Activated CD4-positive, alpha-beta memory T cell treated with anti-CD3 and anti-CD28 coated beads, Interleukin-2, amount 10 ng/mL, durations not matched to agents 7 days and 5 days (primary cell): ENCODE measurements around the gene CHRNA9. TPM values are rescaled to one million over a fixed set of nuclear protein-coding genes. Genes with fewer than 3 reads are reported as not detected.

Experiments
- CTCF ChIA-PET: fragments of 350-600 bp; sonication (Branson Sonifier 250); formaldehyde crosslinking; loops from one replicate; lab custom pipeline; 2021; ENCODE audit warnings: antibody characterized with exemption, inconsistent platforms; lab: Charles Lee
- POLR2A ChIA-PET: fragments of 350-600 bp; sonication (Branson Sonifier 250); formaldehyde crosslinking; loops from one replicate; lab custom pipeline; 2021; ENCODE audit warnings: antibody characterized with exemption; lab: Charles Lee
- DNase-seq: peaks from one replicate; pipeline ENCODE4 v3.0.0-alpha.2; 2020
- H3K27ac Mint-ChIP-seq: one replicate; pipeline ENCODE4 v1.8.0; 2021; ENCODE audit warnings: mild to moderate bottlenecking, mixed read lengths
- H3K27me3 Mint-ChIP-seq: one replicate; pipeline ENCODE4 v1.8.0; 2021; ENCODE audit warnings: mixed read lengths
- H3K36me3 Mint-ChIP-seq: one replicate; pipeline ENCODE4 v1.8.0; 2021; ENCODE audit warnings: low read depth, mixed read lengths
- H3K4me1 Mint-ChIP-seq: one replicate; pipeline ENCODE4 v1.8.0; 2021; ENCODE audit warnings: mixed read lengths
- H3K4me3 Mint-ChIP-seq: one replicate; pipeline ENCODE4 v1.8.0; 2021; ENCODE audit warnings: mild to moderate bottlenecking, mixed read lengths
- H3K9me3 Mint-ChIP-seq: one replicate; pipeline ENCODE4 v1.8.0; 2021; ENCODE audit warnings: mixed read lengths
- total RNA-seq, 2 experiments: library from RNA; stranded (reverse); gene quantifications; one replicate each; pipeline ENCODE4 v1.2.3, GENCODE V29; 2021

The CHRNA9 gene
- total RNA-seq, 2 experiments from 2014 or later = not detected

GRCh38 chr4:40300371-40301162, 34.6 kb upstream of the CHRNA9 start:
- DNase-seq = no peak
- H3K27me3 Mint-ChIP-seq = no peaks in the 10 kb centered on the region
- H3K4me3 Mint-ChIP-seq = no peak overlapping the region
- H3K9me3 Mint-ChIP-seq = peaks cover 6% of the 10 kb centered on the region
- peaks cover 65% of the 10 kb centered on the region for H3K4me1 Mint-ChIP-seq
- peaks cover 16% of the 10 kb centered on the region for H3K36me3 Mint-ChIP-seq
- peak overlapping the region; percentile 94 for H3K27ac Mint-ChIP-seq
- ChIA-PET CTCF (interaction anchor here (0.8 to 1.8 kb wide), 4 partner anchors 9 to 101 kb away, joined by 3 to 7 read pairs (median 3); no protein-coding TSS in a partner anchor), POLR2A (interaction anchor here (0.7 to 3.0 kb wide), 11 partner anchors 11 to 102 kb away, joined by 3 to 17 read pairs (median 4); no protein-coding TSS in a partner anchor)

DNA sequence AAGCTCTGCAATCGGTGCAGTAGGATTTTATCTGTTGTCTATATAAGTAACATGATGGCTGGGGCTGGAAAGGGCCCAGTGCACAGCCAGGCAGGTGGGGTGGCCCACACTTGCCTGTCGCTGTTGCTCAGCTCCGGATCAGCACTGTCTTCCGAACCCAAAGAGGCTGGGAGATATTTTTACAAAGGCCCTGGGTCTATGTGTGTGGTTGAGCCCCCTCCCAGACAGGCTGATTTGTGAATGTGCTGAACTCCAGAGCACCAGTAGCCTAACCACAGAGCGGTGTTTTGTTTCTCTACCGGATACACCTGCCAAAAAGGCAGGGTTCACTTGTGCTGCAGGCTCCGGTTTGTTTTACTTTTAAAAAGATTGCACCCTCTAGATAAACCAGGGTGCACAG, 33.5 kb upstream of the CHRNA9 start:
- DNase-seq = peak; percentile 70
- Mint-ChIP-seq H3K4me1 (peaks cover 76% of the 10 kb centered on the region), H3K36me3 (peaks cover 13% of the 10 kb centered on the region), H3K4me3 (peak overlapping the region; percentile 45), H3K27me3 (no peaks in the 10 kb centered on the region), H3K27ac (peak overlapping the region; percentile 94), H3K9me3 (peaks cover 6% of the 10 kb centered on the region)
- ChIA-PET CTCF (interaction anchor here (1.2 to 1.8 kb wide), 5 partner anchors 8 to 246 kb away, joined by 3 to 7 read pairs (median 3); no protein-coding TSS in a partner anchor), POLR2A (interaction anchor here (0.6 to 3.0 kb wide), 17 partner anchors 10 to 107 kb away, joined by 3 to 17 read pairs (median 4); no protein-coding TSS in a partner anchor)

GRCh38 chr4:40303751-40304150, 31.4 kb upstream of the CHRNA9 start:
- Mint-ChIP-seq H3K27ac (no peak overlapping the region), H3K36me3 (peaks cover 13% of the 10 kb centered on the region), H3K27me3 (no peaks in the 10 kb centered on the region), H3K4me1 (peaks cover 85% of the 10 kb centered on the region), H3K4me3 (no peak overlapping the region), H3K9me3 (peaks cover 6% of the 10 kb centered on the region)
- CTCF ChIA-PET = interaction anchor here (0.6 kb wide), 1 partner anchor 63 kb away, joined by 3 read pairs; no protein-coding TSS in a partner anchor
- POLR2A ChIA-PET = interaction anchor here (0.9 to 2.5 kb wide), 4 partner anchors 11 to 246 kb away, joined by 3 to 7 read pairs (median 3); no protein-coding TSS in a partner anchor
- DNase-seq = no peak

DNA sequence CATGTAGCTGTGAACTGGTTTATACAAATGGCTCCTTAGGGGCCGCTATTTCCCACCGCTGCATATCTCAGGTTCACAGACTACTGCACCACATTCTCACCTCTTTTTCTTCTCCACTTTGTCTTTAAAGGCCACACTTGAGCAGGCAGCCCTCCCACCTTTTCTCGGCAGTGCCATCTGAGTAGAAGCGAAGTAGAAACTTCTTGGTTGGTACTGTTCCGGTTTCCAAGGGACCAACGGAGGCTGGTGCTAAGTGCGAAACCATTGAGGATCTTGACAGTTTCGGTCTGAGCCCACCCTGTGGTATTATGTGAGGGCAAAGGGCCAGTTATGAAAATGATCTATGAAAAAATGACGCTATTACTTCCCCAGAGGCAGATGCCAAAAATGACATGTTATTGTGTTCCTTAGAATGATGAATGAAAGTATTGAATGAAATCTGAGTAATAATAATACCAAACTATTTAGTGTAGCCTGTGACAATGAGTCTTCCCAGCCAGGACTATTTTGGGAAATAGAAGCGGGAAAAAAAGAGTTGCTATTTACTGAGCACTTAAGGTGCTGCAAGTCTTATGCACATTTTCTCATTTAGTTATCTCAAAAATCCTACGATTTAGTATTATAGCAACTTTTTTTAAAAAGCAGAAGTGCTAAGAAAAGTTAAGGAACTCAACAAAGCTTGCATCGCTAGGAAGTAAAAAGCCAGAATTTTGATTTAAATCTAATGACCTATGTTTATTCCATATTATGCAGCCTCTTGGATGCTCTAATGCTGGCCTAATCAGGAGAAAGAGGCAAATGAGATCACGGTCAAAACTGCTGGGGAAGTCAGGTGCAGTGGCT, 29.6 kb upstream of the CHRNA9 start:
- ChIA-PET CTCF (interaction anchor here (0.8 to 9.1 kb wide), 7 partner anchors 12 to 127 kb away, joined by 3 to 97 read pairs (median 14); no protein-coding TSS in a partner anchor), POLR2A (interaction anchor here (0.9 to 10.6 kb wide), 10 partner anchors 14 to 249 kb away, joined by 3 to 143 read pairs (median 23); partner anchors contain the start of genes N4BP2 and RHOH)
- DNase-seq = peak; percentile 55

GRCh38 chr4:40306226-40306625, 28.9 kb upstream of the CHRNA9 start:
- H3K27me3 Mint-ChIP-seq = no peaks in the 10 kb centered on the region
- H3K4me1 Mint-ChIP-seq = peaks cover 84% of the 10 kb centered on the region
- H3K9me3 Mint-ChIP-seq = peaks cover 6% of the 10 kb centered on the region
- ChIA-PET POLR2A (interaction anchor here (1.2 to 10.6 kb wide), 10 partner anchors 15 to 249 kb away, joined by 4 to 143 read pairs (median 23); partner anchors contain the start of genes N4BP2 and RHOH), CTCF (interaction anchor here (0.8 to 9.1 kb wide), 9 partner anchors 11 to 250 kb away, joined by 3 to 97 read pairs (median 14); partner anchors contain the start of gene N4BP2)
- H3K27ac Mint-ChIP-seq = peak overlapping the region; percentile 98
- peaks cover 13% of the 10 kb centered on the region for H3K36me3 Mint-ChIP-seq
- DNase-seq = no peak
- peak overlapping the region; percentile 9 for H3K4me3 Mint-ChIP-seq

More for the DNA sequence above, 29.6 kb upstream of the CHRNA9 start:
- H3K27me3 Mint-ChIP-seq = no peaks in the 10 kb centered on the region
- peaks cover 87% of the 10 kb centered on the region for H3K4me1 Mint-ChIP-seq
- peaks cover 13% of the 10 kb centered on the region for H3K36me3 Mint-ChIP-seq
- H3K4me3 Mint-ChIP-seq = peak overlapping the region; percentile 28
- peak overlapping the region; percentile 98 for H3K27ac Mint-ChIP-seq
- peaks cover 6% of the 10 kb centered on the region for H3K9me3 Mint-ChIP-seq

- peaks cover 80% of the 10 kb centered on the region for H3K4me1 Mint-ChIP-seq
- DNase-seq = no peak
- peak overlapping the region; percentile 98 for H3K27ac Mint-ChIP-seq
- ChIA-PET POLR2A (interaction anchor here (0.8 to 10.6 kb wide), 29 partner anchors 10 to 250 kb away, joined by 3 to 143 read pairs (median 8); partner anchors contain the start of genes N4BP2 and RHOH), CTCF (interaction anchor here (0.5 to 9.1 kb wide), 14 partner anchors 10 to 251 kb away, joined by 3 to 97 read pairs (median 8); partner anchors contain the start of gene N4BP2)
- peak overlapping the region; percentile 65 for H3K4me3 Mint-ChIP-seq
- H3K27me3 Mint-ChIP-seq = no peaks in the 10 kb centered on the region
- peaks cover 6% of the 10 kb centered on the region for H3K9me3 Mint-ChIP-seq
- peaks cover 13% of the 10 kb centered on the region for H3K36me3 Mint-ChIP-seq
Measured at GRCh38 chr4:40306976-40307375, 28.2 kb upstream of the CHRNA9 start.

- H3K9me3 Mint-ChIP-seq = peaks cover 6% of the 10 kb centered on the region
- H3K36me3 Mint-ChIP-seq = peaks cover 11% of the 10 kb centered on the region
- H3K4me1 Mint-ChIP-seq = peaks cover 77% of the 10 kb centered on the region
- peak overlapping the region; percentile 98 for H3K27ac Mint-ChIP-seq
- ChIA-PET CTCF (interaction anchor here (0.6 to 9.1 kb wide), 24 partner anchors 10 to 252 kb away, joined by 3 to 97 read pairs (median 5); partner anchors contain the start of gene N4BP2), POLR2A (interaction anchor here (0.6 to 10.6 kb wide), 33 partner anchors 9 to 251 kb away, joined by 3 to 143 read pairs (median 7); partner anchors contain the start of genes N4BP2 and RHOH)
- peak overlapping the region; percentile 65 for H3K4me3 Mint-ChIP-seq
- peaks cover 1% of the 10 kb centered on the region for H3K27me3 Mint-ChIP-seq
- peak; percentile 77 for DNase-seq
Measured at GRCh38 chr4:40307627-40308497, 27.3 kb upstream of the CHRNA9 start.

DNA sequence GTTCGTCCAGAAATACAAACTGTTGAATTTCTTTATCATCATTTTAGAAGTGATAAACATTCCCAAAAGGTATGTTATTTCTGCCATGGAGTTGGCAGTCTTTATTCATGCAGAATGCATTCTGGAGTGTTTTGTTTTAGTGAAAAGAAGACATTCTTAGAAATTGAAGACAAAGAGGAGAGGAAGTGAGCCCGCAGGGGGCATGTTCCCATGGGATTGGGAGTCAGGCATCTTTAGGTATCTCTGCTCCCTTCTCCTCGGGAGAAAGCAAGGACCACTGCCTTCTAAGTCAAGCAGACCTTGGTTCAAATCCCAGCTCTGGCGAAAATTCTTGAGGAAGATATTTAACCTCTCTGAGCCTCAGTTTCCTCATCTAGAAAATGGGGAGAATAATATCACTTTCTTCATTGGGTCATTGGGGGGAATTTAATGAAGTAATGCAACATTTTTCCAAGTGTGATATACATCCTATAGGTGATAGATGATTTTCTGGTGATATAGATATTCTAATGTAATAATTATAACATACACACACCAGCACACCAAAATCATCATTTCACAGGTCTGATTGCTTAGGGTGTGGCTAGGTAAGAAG, 26.5 kb upstream of the CHRNA9 start:
- Mint-ChIP-seq H3K27me3 (peaks cover 2% of the 10 kb centered on the region), H3K4me1 (peaks cover 72% of the 10 kb centered on the region), H3K27ac (peak overlapping the region; percentile 98), H3K9me3 (peaks cover 6% of the 10 kb centered on the region), H3K4me3 (peak overlapping the region; percentile 65), H3K36me3 (peaks cover 11% of the 10 kb centered on the region)
- DNase-seq = no peak
- ChIA-PET CTCF (interaction anchor here (0.6 to 9.1 kb wide), 21 partner anchors 9 to 253 kb away, joined by 3 to 97 read pairs (median 6); partner anchors contain the start of gene N4BP2), POLR2A (interaction anchor here (0.6 to 10.6 kb wide), 30 partner anchors 8 to 252 kb away, joined by 3 to 143 read pairs (median 8); partner anchors contain the start of genes N4BP2 and RHOH)

DNA sequence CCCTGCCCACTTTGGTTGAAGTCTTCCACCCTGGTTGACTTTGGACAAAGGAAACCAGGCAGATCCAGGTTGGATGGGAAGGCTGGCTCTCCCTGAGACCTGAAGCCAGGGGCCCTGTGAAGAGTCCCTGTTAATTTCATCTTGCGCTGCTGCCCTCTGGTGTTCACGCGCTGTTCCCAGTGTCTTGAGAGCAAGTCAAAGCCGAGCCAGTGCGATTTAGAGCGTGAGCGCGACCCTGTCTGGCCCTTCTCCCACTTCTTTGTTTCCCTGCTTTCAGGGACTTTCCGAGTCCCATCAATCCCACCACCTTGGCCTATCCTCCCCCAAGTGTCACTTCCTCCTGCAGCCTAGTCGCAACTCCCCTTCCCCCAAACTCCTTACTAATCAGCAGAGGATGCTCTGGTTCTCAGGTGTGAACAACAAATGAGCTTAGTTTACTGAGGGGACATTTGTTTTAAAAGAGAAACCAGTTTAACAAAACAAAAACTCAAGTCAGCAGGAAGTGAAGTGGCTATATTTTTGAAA, 25.8 kb upstream of the CHRNA9 start:
- peaks cover 10% of the 10 kb centered on the region for H3K36me3 Mint-ChIP-seq
- H3K4me1 Mint-ChIP-seq = peaks cover 71% of the 10 kb centered on the region
- peaks cover 5% of the 10 kb centered on the region for H3K27me3 Mint-ChIP-seq
- POLR2A ChIA-PET = interaction anchor here (0.7 to 10.6 kb wide), 15 partner anchors 16 to 611 kb away, joined by 3 to 143 read pairs (median 5); partner anchors contain the start of genes N4BP2, RHOH and UBE2K
- H3K27ac Mint-ChIP-seq = peak overlapping the region; percentile 98
- H3K4me3 Mint-ChIP-seq = peak overlapping the region; percentile 73
- peak; percentile 92 for DNase-seq
- H3K9me3 Mint-ChIP-seq = peaks cover 5% of the 10 kb centered on the region
- CTCF ChIA-PET = interaction anchor here (0.6 to 9.1 kb wide), 45 partner anchors 8 to 611 kb away, joined by 3 to 97 read pairs (median 7); partner anchors contain the start of genes N4BP2 and UBE2K

- ChIA-PET POLR2A (interaction anchor here (1.1 to 10.6 kb wide), 6 partner anchors 26 to 115 kb away, joined by 3 to 143 read pairs (median 25); partner anchors contain the start of gene RHOH), CTCF (interaction anchor here (0.7 to 9.1 kb wide), 19 partner anchors 9 to 252 kb away, joined by 3 to 97 read pairs (median 8); no protein-coding TSS in a partner anchor)
- no peak for DNase-seq
- H3K4me1 Mint-ChIP-seq = peaks cover 62% of the 10 kb centered on the region
- H3K9me3 Mint-ChIP-seq = no peaks in the 10 kb centered on the region
- H3K27me3 Mint-ChIP-seq = peaks cover 5% of the 10 kb centered on the region
- no peak overlapping the region for H3K27ac Mint-ChIP-seq
- H3K4me3 Mint-ChIP-seq = no peak overlapping the region
- peaks cover 1% of the 10 kb centered on the region for H3K36me3 Mint-ChIP-seq
Measured at GRCh38 chr4:40310225-40310624, 24.9 kb upstream of the CHRNA9 start.
